Vagina (tissue), 2 donors: ENCODE data around the gene C19orf53.

Experiments used
- POLR2A ChIP-seq, 2 donors: fragments of 450-650 bp; IDR thresholded peaks; one replicate each; pipeline ENCODE4 v1.6.1; 2017; ENCODE audit warnings: antibody characterized with exemption in 2 of 2, mild to moderate bottlenecking in 2 of 2, moderate library complexity in 2 of 2
- TF ChIP-seq, protein P1 (sequence below), 3 experiments: fragments of 450-650 bp in 2 of 3; fragments of 200-600 bp in 1 of 3; sonication (generic) in 1 of 3; IDR thresholded peaks; one replicate each; pipeline ENCODE4 v1.5.1; 2017 to 2019; ENCODE audit warnings: antibody characterized with exemption in 3 of 3, mild to moderate bottlenecking in 2 of 3, moderate library complexity in 2 of 3

DNA sequence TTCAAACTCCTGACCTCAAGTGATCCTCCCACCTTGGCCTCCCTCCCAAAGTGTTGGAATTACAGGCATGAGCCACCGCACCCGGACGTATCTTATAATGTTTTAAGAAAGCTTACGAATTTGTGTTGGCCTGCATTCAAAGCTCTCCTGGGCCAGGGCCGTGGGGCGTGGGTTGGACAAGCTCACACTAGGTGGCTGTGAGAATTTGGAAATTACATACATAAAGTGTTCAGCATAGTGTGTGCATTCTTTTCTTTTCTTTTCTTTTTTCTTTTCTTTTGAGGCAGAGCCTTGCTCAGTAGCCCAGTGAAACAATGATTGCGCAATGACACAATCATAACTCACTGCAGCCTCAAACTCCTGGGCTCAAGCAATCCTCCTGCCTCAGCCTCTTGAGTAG, 23.6 kb downstream of the C19orf53 start:
- TF ChIP-seq, protein P1, sequence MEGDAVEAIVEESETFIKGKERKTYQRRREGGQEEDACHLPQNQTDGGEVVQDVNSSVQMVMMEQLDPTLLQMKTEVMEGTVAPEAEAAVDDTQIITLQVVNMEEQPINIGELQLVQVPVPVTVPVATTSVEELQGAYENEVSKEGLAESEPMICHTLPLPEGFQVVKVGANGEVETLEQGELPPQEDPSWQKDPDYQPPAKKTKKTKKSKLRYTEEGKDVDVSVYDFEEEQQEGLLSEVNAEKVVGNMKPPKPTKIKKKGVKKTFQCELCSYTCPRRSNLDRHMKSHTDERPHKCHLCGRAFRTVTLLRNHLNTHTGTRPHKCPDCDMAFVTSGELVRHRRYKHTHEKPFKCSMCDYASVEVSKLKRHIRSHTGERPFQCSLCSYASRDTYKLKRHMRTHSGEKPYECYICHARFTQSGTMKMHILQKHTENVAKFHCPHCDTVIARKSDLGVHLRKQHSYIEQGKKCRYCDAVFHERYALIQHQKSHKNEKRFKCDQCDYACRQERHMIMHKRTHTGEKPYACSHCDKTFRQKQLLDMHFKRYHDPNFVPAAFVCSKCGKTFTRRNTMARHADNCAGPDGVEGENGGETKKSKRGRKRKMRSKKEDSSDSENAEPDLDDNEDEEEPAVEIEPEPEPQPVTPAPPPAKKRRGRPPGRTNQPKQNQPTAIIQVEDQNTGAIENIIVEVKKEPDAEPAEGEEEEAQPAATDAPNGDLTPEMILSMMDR (IDR thresholded peaks at IDR 0.05) = no peak
- no peak for TF ChIP-seq POLR2A (IDR thresholded peaks at IDR 0.05)
